Measurements from ENCODE around the gene TNIP3. TPM values are rescaled to one million over a fixed set of nuclear protein-coding genes. Genes with fewer than 3 reads are reported as not detected.
"Not testable (repeated sequence)": the region's sequence is repeated elsewhere in the genome, so short reads cannot be mapped to it uniquely, and the experiment has no call there.

Gene TNIP3
- total and polyA plus RNA-seq, 2 of the 4 experiments (the other 2 are of a cell fraction) = 0.10 to 0.18 TPM

DNA sequence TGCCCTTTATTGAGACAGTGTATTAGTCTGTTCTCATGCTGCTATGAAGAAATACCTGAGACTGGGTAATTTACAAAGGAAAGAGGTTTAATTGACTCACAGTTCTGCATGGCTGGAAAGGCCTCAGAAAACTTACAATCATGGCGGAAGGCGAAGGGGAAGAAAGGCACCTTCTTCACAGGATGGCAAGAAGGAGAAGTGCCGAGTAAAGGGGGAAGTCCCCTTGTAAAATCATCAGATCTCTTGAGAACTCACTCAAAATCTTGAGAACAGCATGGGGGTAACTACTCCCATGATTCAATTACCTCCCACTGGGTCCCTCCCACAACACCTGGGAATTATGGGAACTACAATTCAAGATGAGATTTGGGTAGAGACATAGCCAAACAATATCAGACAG lies 41.7 kb upstream of the TNIP3 start:
- H3K14ac ChIP-seq (replicated peaks; ENCODE audit: low read depth, low read length); H4K20me1 ChIP-seq (ENCODE audit: insufficient read depth, low read length); H3K4me3 ChIP-seq (ENCODE audit: insufficient read depth, low read depth, low read length); H3K18ac ChIP-seq (ENCODE audit: low read depth, low read length); H2BK20ac ChIP-seq (ENCODE audit: low read depth, low read length); dilution Hi-C loops (cut with HindIII; ENCODE audit: low sequenced_read_pairs, unreplicated experiment); H3K9me1 ChIP-seq (ENCODE audit: insufficient read depth, low read length); H3K23ac ChIP-seq (ENCODE audit: low read depth, low read length); H2AK9ac ChIP-seq (replicated peaks; ENCODE audit: low read depth, low read length, poor library complexity); H2BK5ac ChIP-seq (ENCODE audit: low read depth, low read length, poor library complexity, severe bottlenecking); CTCF ChIA-PET; H3K27me3 ChIP-seq (ENCODE audit: control insufficient read depth, insufficient read depth, low read length); H2BK120ac ChIP-seq (ENCODE audit: low read depth, low read length); H3K4ac ChIP-seq (ENCODE audit: low read depth, low read length); H4K5ac ChIP-seq (ENCODE audit: low read depth, low read length); H2AK5ac ChIP-seq (ENCODE audit: low read depth, low read length); in situ Hi-C loops (cut with MboI; ENCODE audit: low sequenced_read_pairs); H3K4me1 ChIP-seq (ENCODE audit: control insufficient read depth, insufficient read depth, low read length); H3K4me2 ChIP-seq (ENCODE audit: low read depth, low read length); ATAC-seq (ENCODE audit: low read depth); H2BK15ac ChIP-seq (ENCODE audit: low read depth, low read length); BruUV-seq (replicated peaks); H3K56ac ChIP-seq (ENCODE audit: extremely low read depth, insufficient read depth, low read length); H3K36me3 ChIP-seq (ENCODE audit: control insufficient read depth, insufficient read depth, low read length); intact Hi-C loops (cut with micrococcal nuclease); POLR2A ChIA-PET (ENCODE audit: unreplicated experiment); H3K27ac ChIP-seq (ENCODE audit: insufficient read depth, low read length); H4K91ac ChIP-seq (ENCODE audit: insufficient read depth, low read depth, low read length); H3K9ac ChIP-seq (ENCODE audit: low read depth, low read length); H3K79me1 ChIP-seq (ENCODE audit: low read depth in 1 of 2, low read length in 2 of 2); DNase-seq; H3K9me3 ChIP-seq (ENCODE audit: control insufficient read depth, insufficient read depth, low read length); H4K8ac ChIP-seq (ENCODE audit: low read depth in 2 of 2, low read length in 2 of 2); H2AFZ ChIP-seq (replicated peaks; ENCODE audit: low read length, poor library complexity): not testable (repeated sequence)
- no CpG with 5 or more reads among the region's 3 CpGs for WGBS, 2 experiments (ENCODE audit: extremely low coverage in 2 of 2, insufficient read length in 1 of 2)
